ENCODE data around the gene LRRTM3.

Gene LRRTM3

GRCh38 chr10:67022099-67022498, 96.3 kb downstream of the LRRTM3 start:
- DNase-seq (ENCODE audit: low spot score) = no peak

- no peak for DNase-seq (ENCODE audit: low spot score)
Measured at GRCh38 chr10:67033878-67034277, 108.0 kb downstream of the LRRTM3 start.

- DNase-seq (ENCODE audit: low spot score) = no peak
Measured at GRCh38 chr10:67036808-67037207, 111.0 kb downstream of the LRRTM3 start.

GRCh38 chr10:67043041-67043440, 117.2 kb downstream of the LRRTM3 start:
- no peak for DNase-seq (ENCODE audit: low spot score)

GRCh38 chr10:67045404-67045803, 119.6 kb downstream of the LRRTM3 start:
- DNase-seq (ENCODE audit: low spot score) = no peak

GRCh38 chr10:67046507-67046906, 120.7 kb downstream of the LRRTM3 start:
- DNase-seq (ENCODE audit: low spot score) = no peak

- DNase-seq (ENCODE audit: low spot score) = no peak
Measured at GRCh38 chr10:67049988-67050387, 124.2 kb downstream of the LRRTM3 start.

- DNase-seq (ENCODE audit: low spot score) = no peak
Measured at GRCh38 chr10:67050415-67050814, 124.6 kb downstream of the LRRTM3 start.

- DNase-seq (ENCODE audit: low spot score) = no peak
Measured at GRCh38 chr10:67072654-67073053, 146.8 kb downstream of the LRRTM3 start.

- DNase-seq (ENCODE audit: low spot score) = no peak
Measured at GRCh38 chr10:67075491-67075971, 149.7 kb downstream of the LRRTM3 start.

GRCh38 chr10:67076144-67076543, 150.3 kb downstream of the LRRTM3 start:
- DNase-seq (ENCODE audit: low spot score) = no peak

- no peak for DNase-seq (ENCODE audit: low spot score)
Measured at GRCh38 chr10:67077376-67077775, 151.5 kb downstream of the LRRTM3 start.

- no peak for DNase-seq (ENCODE audit: low spot score)
Measured at GRCh38 chr10:67079126-67079525, 153.3 kb downstream of the LRRTM3 start.

GRCh38 chr10:67086327-67087134, 160.7 kb downstream of the LRRTM3 start:
- DNase-seq (ENCODE audit: low spot score) = no peak

- DNase-seq (ENCODE audit: low spot score) = no peak
Measured at GRCh38 chr10:67087135-67087425, 161.2 kb downstream of the LRRTM3 start.

- DNase-seq (ENCODE audit: low spot score) = no peak
Measured at GRCh38 chr10:67088036-67088435, 162.2 kb downstream of the LRRTM3 start.

GRCh38 chr10:67095531-67095930, 169.7 kb downstream of the LRRTM3 start:
- no peak for DNase-seq (ENCODE audit: low spot score)

GRCh38 chr10:67098461-67098860, 172.6 kb downstream of the LRRTM3 start:
- no peak for DNase-seq (ENCODE audit: low spot score)

GRCh38 chr10:67100951-67101350, 175.1 kb downstream of the LRRTM3 start:
- DNase-seq (ENCODE audit: low spot score) = no peak

- DNase-seq (ENCODE audit: low spot score) = no peak
Measured at GRCh38 chr10:67107670-67108069, 181.8 kb downstream of the LRRTM3 start.

GRCh38 chr10:67110286-67110685, 184.4 kb downstream of the LRRTM3 start:
- no peak for DNase-seq (ENCODE audit: low spot score)

GRCh38 chr10:67112765-67113164, 186.9 kb downstream of the LRRTM3 start:
- no peak for DNase-seq (ENCODE audit: low spot score)

GRCh38 chr10:67114945-67115344, 189.1 kb downstream of the LRRTM3 start:
- DNase-seq (ENCODE audit: low spot score) = no peak

- no peak for DNase-seq (ENCODE audit: low spot score)
Measured at GRCh38 chr10:67115972-67116371, 190.1 kb downstream of the LRRTM3 start.

Data from ecto neural progenitor cell (in vitro differentiated cells).